Transverse colon (tissue), 3 donors: ENCODE results near the gene RASGRP2.

ENCODE experiments used
- EP300 ChIP-seq: sonication (generic); formaldehyde crosslinking; IDR thresholded peaks from one replicate; pipeline ENCODE4 v1.6.1; 2017; ENCODE audit warnings: antibody characterized with exemption, low read depth
- TF ChIP-seq, protein P1 (sequence below), 5 experiments: fragments of 200-600 bp in 3 of 5; fragments of 450-650 bp in 2 of 5; sonication (generic) in 3 of 5; IDR thresholded peaks; 1 replicate in 2 of 5; 2 replicates in 3 of 5; pipeline ENCODE4 v1.5.1; 2016 to 2017; ENCODE audit warnings: antibody characterized with exemption in 5 of 5, inconsistent platforms in 3 of 5, mild to moderate bottlenecking in 2 of 5, moderate library complexity in 1 of 5

DNA sequence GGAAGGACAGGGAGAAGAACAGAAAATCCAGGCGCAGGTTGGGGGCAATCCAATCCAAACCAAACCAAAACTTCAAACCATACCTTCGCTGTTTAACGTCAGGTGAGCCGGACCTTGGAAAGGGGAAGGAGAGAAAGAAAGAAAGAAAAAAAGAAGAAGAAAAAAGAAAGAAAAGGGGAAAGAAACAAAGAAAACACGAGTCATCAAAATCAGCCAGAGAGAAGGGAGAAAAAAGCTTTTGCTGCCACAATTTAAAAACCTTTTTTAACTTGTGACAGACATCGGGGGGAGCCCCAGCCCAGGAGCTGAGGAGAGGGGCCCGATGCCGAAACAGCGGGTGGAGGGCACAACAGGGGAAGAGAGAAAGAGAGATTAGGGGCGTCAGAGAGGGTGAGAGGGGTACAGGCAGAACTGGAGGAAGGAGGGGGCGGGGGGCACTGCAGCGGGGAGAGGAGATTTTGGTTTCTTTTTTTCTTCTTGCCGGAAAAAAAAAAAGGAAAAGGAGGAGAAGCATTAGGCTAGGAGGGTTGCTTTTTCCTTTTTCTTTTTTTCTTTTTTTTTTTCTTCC is 51.1 kb downstream of the RASGRP2 start:
- TF ChIP-seq, protein P1, sequence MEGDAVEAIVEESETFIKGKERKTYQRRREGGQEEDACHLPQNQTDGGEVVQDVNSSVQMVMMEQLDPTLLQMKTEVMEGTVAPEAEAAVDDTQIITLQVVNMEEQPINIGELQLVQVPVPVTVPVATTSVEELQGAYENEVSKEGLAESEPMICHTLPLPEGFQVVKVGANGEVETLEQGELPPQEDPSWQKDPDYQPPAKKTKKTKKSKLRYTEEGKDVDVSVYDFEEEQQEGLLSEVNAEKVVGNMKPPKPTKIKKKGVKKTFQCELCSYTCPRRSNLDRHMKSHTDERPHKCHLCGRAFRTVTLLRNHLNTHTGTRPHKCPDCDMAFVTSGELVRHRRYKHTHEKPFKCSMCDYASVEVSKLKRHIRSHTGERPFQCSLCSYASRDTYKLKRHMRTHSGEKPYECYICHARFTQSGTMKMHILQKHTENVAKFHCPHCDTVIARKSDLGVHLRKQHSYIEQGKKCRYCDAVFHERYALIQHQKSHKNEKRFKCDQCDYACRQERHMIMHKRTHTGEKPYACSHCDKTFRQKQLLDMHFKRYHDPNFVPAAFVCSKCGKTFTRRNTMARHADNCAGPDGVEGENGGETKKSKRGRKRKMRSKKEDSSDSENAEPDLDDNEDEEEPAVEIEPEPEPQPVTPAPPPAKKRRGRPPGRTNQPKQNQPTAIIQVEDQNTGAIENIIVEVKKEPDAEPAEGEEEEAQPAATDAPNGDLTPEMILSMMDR (IDR thresholded peaks at IDR 0.05) = no peak
- TF ChIP-seq EP300 = no peak
